OCI-LY7 (cell line): ENCODE results near the gene CLCNKB. TPM values are rescaled to one million over a fixed set of nuclear protein-coding genes. Genes with fewer than 3 reads are reported as not detected.

Experiments used
- BruUV-seq: library from RNA; stranded (reverse); fragments of 400-500 nt; replicated peaks from 2 replicates; lab custom pipeline; 2021; lab: Mats Ljungman, UMichigan
- CTCF ChIA-PET: fragments of 300-600 bp; sonication (Branson Sonifier 250); formaldehyde crosslinking; loops from one replicate; lab custom pipeline; 2022; ENCODE audit warnings: antibody characterized with exemption; ENCODE audit not compliant: unreplicated experiment; lab: Charles Lee
- POLR2A ChIA-PET: fragments of 300-600 bp; sonication (Branson Sonifier 250); formaldehyde crosslinking; loops from one replicate; lab custom pipeline; 2022; ENCODE audit warnings: antibody characterized with exemption; lab: Charles Lee
- DNase-seq: peaks from one replicate; pipeline ENCODE4 v3.0.0-alpha.2; 2015; ENCODE audit warnings: low spot score
- H2AFZ ChIP-seq: fragments of 200-600 bp; sonication (generic), shearing (Covaris generic); 2 replicates; pipeline ENCODE4 v1.6.1; 2014; ENCODE audit warnings: mild to moderate bottlenecking, antibody characterized with exemption, low read length, moderate library complexity
- H3K27ac ChIP-seq: fragments of 200-600 bp; sonication (generic); 2 replicates; pipeline ENCODE4 v1.5.1; 2014; ENCODE audit warnings: mixed run types, low read depth, mild to moderate bottlenecking, moderate library complexity, low read length, inconsistent platforms; ENCODE audit not compliant: poor library complexity, severe bottlenecking
- H3K36me3 ChIP-seq: fragments of 200-600 bp; sonication (generic); 2 replicates; pipeline ENCODE4 v1.6.1; 2014; ENCODE audit warnings: mild to moderate bottlenecking, antibody characterized with exemption, low read length, moderate library complexity, mixed read lengths; ENCODE audit not compliant: insufficient read depth
- H3K4me1 ChIP-seq: fragments of 200-600 bp; sonication (generic); 2 replicates; pipeline ENCODE4 v1.5.1; 2014; ENCODE audit warnings: mild to moderate bottlenecking, low read length; ENCODE audit not compliant: insufficient read depth, poor library complexity, severe bottlenecking
- H3K4me2 ChIP-seq: fragments of 200-600 bp; sonication (generic); 2 replicates; pipeline ENCODE4 v1.6.1; 2014; ENCODE audit warnings: mild to moderate bottlenecking, low read length
- H3K4me3 ChIP-seq: fragments of 200-600 bp; sonication (generic); 2 replicates; pipeline ENCODE4 v1.5.1; 2014; ENCODE audit warnings: mild to moderate bottlenecking, low read depth, low read length; ENCODE audit not compliant: poor library complexity, severe bottlenecking
- H3K79me2 ChIP-seq: fragments of 200-600 bp; sonication (generic); 2 replicates; pipeline ENCODE4 v1.6.1; 2016; ENCODE audit warnings: low read depth, mild to moderate bottlenecking, low read length, moderate library complexity, mixed read lengths; ENCODE audit not compliant: insufficient read depth
- H3K9me2 ChIP-seq: fragments of 200-600 bp; sonication (generic); 2 replicates; pipeline ENCODE4 v1.6.1; 2016; ENCODE audit warnings: mild to moderate bottlenecking, low read length, mixed read lengths; ENCODE audit not compliant: insufficient read depth
- H3K9me3 ChIP-seq: fragments of 200-600 bp; sonication (generic); 2 replicates; pipeline ENCODE4 v1.6.1; 2014; ENCODE audit warnings: mild to moderate bottlenecking, mixed run types, low read length, mixed read lengths
- H4K20me1 ChIP-seq: fragments of 200-600 bp; sonication (generic); 2 replicates; pipeline ENCODE4 v1.6.1; 2014; ENCODE audit warnings: mild to moderate bottlenecking, antibody characterized with exemption, low read length, moderate library complexity, mixed read lengths; ENCODE audit not compliant: insufficient read depth
- EZH2phosphoT487 ChIP-seq: fragments of 200-600 bp; sonication (generic); IDR thresholded peaks from 2 replicates; pipeline ENCODE4 v1.6.1; 2018; ENCODE audit warnings: low read depth, borderline replicate concordance, mild to moderate bottlenecking, mixed run types, antibody characterized with exemption, low read length, moderate library complexity, mixed read lengths
- intact Hi-C: fragments of 100-400 bp; cut with micrococcal nuclease; formaldehyde crosslinking; loops from one replicate; pipeline ENCODE4 v1.10.0; 2022; ENCODE audit not compliant: unreplicated experiment
- total RNA-seq, 2 experiments: library from RNA; depleted of rRNA in 1 of 2; stranded (reverse); fragments of >200 nt in 1 of 2; shearing (Covaris generic) in 1 of 2; gene quantifications; 2 replicates each; pipeline ENCODE4 v1.2.3, GENCODE V29; 2014 to 2022
- TF ChIP-seq, protein P1 (sequence below): fragments of 200-600 bp; sonication (generic); conservative IDR thresholded peaks from 2 replicates; pipeline ENCODE4 v1.5.1; 2014; ENCODE audit warnings: mild to moderate bottlenecking, antibody characterized with exemption, low read length, moderate library complexity, mixed read lengths

Gene CLCNKB
- total RNA-seq, 2 experiments from 2014 or later = not detected

DNA sequence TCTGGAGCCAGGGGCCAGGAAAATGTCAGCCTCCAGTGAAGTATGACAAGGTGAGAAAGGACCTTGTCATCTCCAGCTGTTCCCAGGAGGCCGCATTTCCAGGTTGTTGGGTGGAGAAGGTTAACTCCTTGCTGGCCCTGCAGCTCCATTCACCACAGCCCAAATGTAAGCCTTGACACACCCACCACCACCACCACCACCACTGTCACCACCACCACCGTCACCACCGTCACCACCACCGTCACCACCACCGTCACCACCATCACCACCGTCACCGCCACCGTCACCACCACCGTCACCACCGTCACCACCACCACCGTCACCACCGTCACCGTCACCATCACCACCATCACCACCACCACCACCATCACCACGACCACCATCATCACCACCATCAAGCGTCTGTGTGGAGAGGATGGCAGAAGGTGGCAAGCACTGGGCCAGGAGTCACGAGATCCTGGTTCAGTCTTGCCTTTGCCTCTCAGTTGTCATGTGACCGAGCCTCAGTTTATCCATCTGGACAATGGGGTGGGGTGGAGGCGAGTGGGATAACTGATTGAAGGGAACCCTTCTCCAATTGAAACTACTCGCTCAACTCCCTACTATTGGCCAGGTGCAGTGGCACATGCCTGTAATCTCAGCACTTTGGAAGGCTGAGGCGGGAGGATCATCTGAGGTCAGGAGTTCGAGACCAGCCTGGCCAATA lies 51.0 kb downstream of the CLCNKB start:
- H3K79me2 ChIP-seq = no peaks in the 10 kb centered on the region
- H3K36me3 ChIP-seq = no peaks in the 10 kb centered on the region
- no peak overlapping the region for H2AFZ ChIP-seq
- ChIA-PET POLR2A (no interaction called here), CTCF (no interaction called here)
- TF ChIP-seq EZH2phosphoT487 = no peak
- TF ChIP-seq, protein P1, sequence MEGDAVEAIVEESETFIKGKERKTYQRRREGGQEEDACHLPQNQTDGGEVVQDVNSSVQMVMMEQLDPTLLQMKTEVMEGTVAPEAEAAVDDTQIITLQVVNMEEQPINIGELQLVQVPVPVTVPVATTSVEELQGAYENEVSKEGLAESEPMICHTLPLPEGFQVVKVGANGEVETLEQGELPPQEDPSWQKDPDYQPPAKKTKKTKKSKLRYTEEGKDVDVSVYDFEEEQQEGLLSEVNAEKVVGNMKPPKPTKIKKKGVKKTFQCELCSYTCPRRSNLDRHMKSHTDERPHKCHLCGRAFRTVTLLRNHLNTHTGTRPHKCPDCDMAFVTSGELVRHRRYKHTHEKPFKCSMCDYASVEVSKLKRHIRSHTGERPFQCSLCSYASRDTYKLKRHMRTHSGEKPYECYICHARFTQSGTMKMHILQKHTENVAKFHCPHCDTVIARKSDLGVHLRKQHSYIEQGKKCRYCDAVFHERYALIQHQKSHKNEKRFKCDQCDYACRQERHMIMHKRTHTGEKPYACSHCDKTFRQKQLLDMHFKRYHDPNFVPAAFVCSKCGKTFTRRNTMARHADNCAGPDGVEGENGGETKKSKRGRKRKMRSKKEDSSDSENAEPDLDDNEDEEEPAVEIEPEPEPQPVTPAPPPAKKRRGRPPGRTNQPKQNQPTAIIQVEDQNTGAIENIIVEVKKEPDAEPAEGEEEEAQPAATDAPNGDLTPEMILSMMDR = no peak
- no peak overlapping the region for H3K4me3 ChIP-seq
- no peaks in the 10 kb centered on the region for H4K20me1 ChIP-seq
- DNase-seq = no peak
- no peaks in the 10 kb centered on the region for H3K4me1 ChIP-seq
- no peak overlapping the region for H3K27ac ChIP-seq
- no peaks in the 10 kb centered on the region for H3K9me2 ChIP-seq
- H3K4me2 ChIP-seq = no peak overlapping the region
- intact Hi-C loops = no loop called here
- BruUV-seq = no TSS peak
- no peaks in the 10 kb centered on the region for H3K9me3 ChIP-seq

GRCh38 chr1:16095447-16095846 lies 51.9 kb downstream of the CLCNKB start:
- Histone ChIP-seq H2AFZ (no peak overlapping the region), H3K9me2 (no peaks in the 10 kb centered on the region), H3K4me1 (no peaks in the 10 kb centered on the region), H3K79me2 (no peaks in the 10 kb centered on the region), H3K4me3 (no peak overlapping the region), H3K9me3 (no peaks in the 10 kb centered on the region), H3K4me2 (no peak overlapping the region), H3K36me3 (no peaks in the 10 kb centered on the region), H4K20me1 (no peaks in the 10 kb centered on the region), H3K27ac (no peak overlapping the region)
- TF ChIP-seq EZH2phosphoT487 = no peak
- TF ChIP-seq, protein P1 = no peak
- CTCF ChIA-PET = no interaction called here
- DNase-seq = no peak
- POLR2A ChIA-PET = no interaction called here
- no TSS peak for BruUV-seq
- intact Hi-C loops = no loop called here

DNA sequence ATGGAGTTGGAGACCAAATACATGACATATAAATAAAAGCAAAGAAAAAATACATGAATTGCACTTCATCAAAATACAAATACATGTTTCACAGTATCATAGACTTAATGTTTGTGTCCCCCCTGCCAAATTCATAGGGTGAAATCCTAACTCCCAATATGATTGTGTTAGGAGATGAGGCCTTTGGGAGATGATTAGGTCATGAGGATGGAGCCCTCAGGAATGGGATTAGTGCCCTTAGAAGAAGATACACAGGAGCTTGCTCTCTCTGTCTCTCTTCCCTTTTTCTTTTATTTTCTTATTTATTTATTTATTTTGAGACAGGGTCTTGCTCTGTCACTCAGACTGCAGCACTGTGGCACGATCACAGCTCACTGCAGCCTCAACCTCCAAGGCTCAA lies 55.8 kb downstream of the CLCNKB start:
- Histone ChIP-seq H2AFZ (no peak overlapping the region), H4K20me1 (no peaks in the 10 kb centered on the region), H3K9me3 (no peaks in the 10 kb centered on the region), H3K9me2 (no peaks in the 10 kb centered on the region), H3K27ac (no peak overlapping the region), H3K4me2 (no peak overlapping the region), H3K36me3 (no peaks in the 10 kb centered on the region), H3K4me3 (no peak overlapping the region), H3K4me1 (no peaks in the 10 kb centered on the region), H3K79me2 (no peaks in the 10 kb centered on the region)
- ChIA-PET POLR2A (no interaction called here), CTCF (no interaction called here)
- TF ChIP-seq EZH2phosphoT487 = no peak
- TF ChIP-seq, protein P1 = no peak
- intact Hi-C loops = no loop called here
- no TSS peak for BruUV-seq
- no peak for DNase-seq
